HG02885 (cell line): Measurements from ENCODE around the gene MYCT1.
A peak's percentile ranks its signal among the peaks of the same experiment; 100 is the strongest.
"Not testable (repeated sequence)": the region's sequence is repeated elsewhere in the genome, so short reads cannot be mapped to it uniquely, and the experiment has no call there.

ENCODE experiments used
- ATAC-seq: cut with Tn5 transposase; IDR thresholded peaks from one replicate; pipeline ENCODE4 v1.9.1; 2021; ENCODE audit warnings: mild to moderate bottlenecking; ENCODE audit not compliant: unreplicated experiment, poor library complexity

The MYCT1 gene, protein sequence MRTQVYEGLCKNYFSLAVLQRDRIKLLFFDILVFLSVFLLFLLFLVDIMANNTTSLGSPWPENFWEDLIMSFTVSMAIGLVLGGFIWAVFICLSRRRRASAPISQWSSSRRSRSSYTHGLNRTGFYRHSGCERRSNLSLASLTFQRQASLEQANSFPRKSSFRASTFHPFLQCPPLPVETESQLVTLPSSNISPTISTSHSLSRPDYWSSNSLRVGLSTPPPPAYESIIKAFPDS

DNA sequence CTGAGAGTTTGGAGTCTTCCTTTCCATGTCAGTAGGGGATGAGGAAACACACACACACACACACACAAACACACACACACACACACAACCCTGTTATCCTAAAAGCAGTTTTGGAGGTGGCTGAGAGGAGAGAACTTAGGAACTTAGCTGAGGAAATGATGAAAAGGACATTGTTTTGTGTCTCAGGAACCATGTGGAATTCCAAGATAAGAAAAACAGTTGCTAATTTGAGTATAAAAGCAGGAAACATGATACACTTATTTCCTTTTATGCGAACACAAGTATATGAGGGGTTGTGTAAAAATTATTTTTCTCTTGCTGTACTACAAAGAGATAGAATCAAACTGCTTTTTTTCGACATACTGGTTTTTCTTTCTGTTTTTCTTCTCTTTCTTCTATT lies at the start of gene MYCT1:
MYCT1 (plus strand) TSS at position 264 of the 400 bp plus-strand sequence; CDS start at position 270, 6 bp downstream.
- no peak for ATAC-seq

GRCh38 chr6:152648105-152648504 lies 49.6 kb upstream of the MYCT1 start:
- no peak for ATAC-seq

GRCh38 chr6:152651986-152652385 lies 45.7 kb upstream of the MYCT1 start:
- no peak for ATAC-seq

GRCh38 chr6:152661776-152662175 lies 35.9 kb upstream of the MYCT1 start:
- no peak for ATAC-seq

DNA sequence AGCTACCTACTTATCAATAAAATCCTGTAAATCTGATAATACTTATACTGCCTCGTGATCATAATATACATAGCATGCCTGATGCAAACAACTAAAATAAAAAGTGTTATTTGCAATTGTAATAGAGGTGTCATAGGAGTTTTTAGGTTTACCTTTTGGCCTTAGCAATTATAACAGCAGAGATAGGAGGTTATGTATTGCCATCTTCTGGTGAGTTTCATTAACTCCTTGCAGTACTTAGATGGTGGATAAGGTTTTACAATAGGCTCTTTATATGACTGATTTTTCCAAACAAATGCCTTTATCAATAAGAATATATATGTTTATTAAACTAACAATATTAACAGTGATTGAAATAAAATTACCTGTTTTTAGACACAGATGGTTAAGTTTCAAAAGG lies 27.8 kb upstream of the MYCT1 start:
- peak; percentile 59 for ATAC-seq

GRCh38 chr6:152671171-152671570 lies 26.5 kb upstream of the MYCT1 start:
- no peak for ATAC-seq

GRCh38 chr6:152673236-152673635 lies 24.5 kb upstream of the MYCT1 start:
- ATAC-seq: no peak

GRCh38 chr6:152680151-152680550 lies 17.5 kb upstream of the MYCT1 start:
- no peak for ATAC-seq

DNA sequence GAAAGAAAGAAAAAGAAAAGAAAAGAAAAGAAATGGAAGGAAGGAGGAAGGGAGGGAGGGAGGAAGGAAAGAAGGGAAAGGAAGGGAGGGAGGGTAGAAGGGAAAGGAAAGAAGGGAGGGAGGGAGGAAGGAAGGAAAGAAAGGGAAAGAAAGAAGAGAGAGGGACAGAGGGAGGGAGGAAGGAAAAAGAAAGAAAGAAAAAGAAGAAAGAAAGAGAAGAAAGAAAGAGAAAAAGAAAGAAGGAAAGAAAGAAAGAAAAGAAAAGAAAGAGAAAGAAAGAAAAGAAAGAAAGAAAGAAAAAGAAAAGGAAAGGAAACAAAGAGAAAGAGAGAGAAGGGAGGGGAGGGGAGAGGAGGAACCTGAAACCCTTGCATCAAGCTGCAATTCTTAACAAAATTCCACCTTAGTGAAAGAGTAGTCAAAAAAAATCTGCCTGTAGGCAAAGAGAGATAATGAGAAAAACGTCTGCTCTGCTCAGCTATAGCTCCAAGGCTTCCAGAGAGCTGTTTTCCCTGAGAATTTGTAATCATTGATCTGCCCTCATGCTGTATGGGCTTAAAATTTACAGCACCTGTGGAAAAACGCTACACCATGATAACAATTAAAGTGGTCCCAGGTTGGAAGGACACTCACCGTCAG lies 16.7 kb upstream of the MYCT1 start:
- ATAC-seq: no peak

- ATAC-seq: no peak
These were observed 15.6 kb upstream of the MYCT1 start for GRCh38 chr6:152682141-152682540.

- not testable (repeated sequence) for ATAC-seq
These were observed 14.8 kb upstream of the MYCT1 start for GRCh38 chr6:152682935-152683334.

DNA sequence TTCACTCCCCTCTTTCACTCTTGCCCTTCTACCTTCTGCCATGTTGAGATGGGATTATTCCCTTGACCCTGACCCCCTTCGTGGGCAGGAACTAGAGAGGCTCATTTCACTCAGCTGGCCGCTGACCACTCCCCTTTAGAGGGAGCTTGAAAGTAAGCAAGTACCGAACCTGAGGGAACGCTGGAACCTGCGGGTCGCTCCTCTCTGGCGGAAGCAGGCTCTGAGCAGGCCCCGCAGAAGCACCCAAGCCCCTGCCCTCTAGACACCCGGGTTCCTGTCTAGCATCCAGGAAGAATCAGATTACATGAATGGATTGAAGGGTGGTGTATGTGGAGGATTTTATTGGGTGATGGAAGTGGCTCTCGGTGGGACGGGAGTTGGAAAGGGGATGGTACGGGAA lies 11.9 kb upstream of the MYCT1 start:
- ATAC-seq: no peak

- no peak for ATAC-seq
These were observed 2.2 kb upstream of the MYCT1 start for GRCh38 chr6:152695372-152696045.

DNA sequence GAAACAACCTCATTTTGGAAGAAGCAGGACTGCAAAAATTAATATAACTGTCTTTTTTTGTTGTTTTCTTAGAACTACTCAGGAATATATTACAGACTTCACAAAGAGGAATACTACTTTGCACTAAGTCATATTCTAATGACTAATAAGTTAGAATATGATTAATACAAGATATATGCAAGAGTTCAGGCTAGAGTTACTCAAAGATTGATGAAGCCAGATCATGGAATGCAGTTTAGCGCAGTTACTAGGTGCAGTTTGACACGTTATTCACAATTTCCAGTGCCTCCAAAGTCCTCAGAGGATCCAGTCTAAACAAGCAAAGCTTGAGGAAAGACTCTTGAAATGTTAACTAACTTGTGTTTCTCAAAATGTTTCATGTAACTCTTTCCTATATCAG lies 1.2 kb upstream of the MYCT1 start:
- no peak for ATAC-seq

DNA sequence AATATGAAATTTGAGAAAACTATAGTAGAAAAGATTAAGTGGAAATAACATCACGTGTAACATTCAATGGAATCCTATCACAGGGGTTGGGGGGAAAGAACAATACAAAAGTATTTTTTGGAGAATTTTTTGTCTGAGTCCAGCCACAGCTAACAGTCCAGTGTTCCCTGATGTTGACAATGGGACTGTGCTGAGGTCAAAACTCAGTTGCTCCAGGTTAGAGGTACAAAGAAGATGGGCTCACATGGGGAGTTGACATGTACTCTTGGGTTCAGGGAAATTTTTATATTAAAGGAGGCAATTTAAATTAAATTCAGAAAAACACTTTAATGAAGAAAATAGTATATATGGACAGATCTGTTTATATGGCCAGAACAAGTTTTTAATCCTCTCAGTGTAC lies 995 bp downstream of the MYCT1 start:
- no peak for ATAC-seq

DNA sequence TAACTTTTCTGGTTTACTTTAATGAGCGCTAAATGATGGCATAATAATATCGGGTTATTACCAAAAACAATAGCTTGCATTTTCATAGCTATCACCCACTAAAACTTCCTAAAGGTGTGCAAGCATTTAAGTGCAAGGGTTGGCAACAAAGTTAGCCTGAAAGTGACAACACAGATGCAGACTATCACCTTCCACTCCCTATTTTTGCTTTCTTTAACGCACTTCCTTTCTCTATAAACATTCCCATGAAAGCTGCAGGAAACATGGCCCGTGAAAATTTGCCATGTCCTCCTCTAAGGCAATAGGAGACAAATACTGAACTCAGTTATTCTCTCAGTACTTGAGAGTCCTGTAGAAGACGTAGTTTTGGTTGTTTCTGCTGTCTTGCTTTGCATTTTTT lies 2.7 kb downstream of the MYCT1 start:
- no peak for ATAC-seq

DNA sequence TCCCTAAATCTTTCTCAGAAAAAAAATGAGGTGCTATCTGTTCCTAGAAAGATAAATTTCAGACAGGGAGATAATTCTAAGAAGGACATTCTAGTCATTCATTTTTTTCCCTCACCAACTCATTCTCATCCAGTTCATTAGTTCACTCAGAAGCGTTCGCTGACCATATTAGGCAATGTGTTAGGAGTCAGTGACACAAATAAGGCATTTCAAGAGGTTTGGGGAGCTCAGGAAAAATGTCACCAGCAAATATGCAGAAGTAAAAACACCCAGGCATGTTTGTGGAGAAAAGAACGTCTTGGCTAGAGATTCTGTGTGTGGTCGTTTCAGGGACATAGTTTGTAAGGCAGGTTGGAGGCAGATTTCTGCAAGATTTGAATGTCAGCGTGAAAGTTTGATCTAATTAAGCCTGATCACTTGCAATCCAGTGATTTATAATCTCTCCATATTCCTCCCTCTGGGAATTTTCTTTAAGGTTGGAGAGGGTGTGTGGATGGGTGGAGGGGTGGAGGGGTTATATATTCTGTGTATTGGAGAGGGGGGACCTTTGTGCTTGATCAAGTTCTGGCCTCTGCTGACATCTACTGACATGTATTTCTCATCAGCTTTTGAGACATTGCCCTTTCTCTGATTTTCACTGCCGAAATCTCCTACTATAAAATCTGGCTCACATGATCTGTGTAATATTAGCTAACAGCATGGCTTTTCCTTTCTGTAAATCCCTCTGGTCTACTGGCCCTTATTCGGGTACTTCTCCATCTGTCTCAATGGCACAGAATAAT lies 3.6 kb downstream of the MYCT1 start:
- no peak for ATAC-seq

DNA sequence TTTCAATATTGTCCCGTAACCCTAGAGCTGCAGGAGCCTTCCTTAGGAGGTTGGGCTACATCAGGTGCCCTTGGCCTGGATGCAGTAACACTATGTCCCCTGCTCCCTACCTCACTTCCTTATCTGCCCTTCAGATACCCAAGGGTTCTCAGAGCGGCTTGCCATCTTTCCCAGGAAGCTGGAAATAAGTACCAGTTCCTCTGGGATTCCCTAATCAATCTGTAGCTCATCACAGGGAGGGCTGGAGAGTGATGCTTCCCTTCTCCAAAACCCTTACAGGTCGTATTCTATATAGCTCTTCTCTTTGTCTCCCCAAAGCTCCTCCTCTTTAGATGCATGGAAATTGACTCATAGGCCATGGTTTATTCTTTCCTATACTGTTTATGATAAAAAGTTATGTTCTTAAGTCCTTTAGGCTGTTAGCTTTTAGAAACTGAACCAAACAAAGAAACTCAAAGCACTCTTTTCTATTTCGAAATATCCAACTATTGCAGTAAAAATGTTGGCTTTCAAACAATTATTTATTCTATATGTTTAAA lies 4.2 kb downstream of the MYCT1 start:
- no peak for ATAC-seq

- not testable (repeated sequence) for ATAC-seq
These were observed 6.1 kb downstream of the MYCT1 start for GRCh38 chr6:152703750-152704149.

DNA sequence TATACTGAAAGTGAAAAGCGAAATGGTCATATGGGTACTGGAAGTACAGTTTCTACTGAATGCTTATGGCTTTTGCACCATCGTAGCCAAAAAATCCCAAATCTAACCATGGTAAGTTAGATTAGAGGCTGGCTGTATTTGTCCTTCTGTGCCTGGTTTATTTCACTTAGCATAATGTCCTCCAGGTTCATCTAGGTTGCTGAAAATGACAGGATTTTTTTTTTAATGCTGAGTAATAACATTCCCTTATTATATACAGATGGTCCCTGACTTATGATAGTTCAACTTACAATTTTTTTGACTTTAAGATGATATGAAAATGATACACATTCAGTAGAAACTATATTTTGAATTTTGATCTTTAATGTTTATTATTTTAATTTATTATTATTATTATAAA lies 7.6 kb downstream of the MYCT1 start:
- no peak for ATAC-seq

DNA sequence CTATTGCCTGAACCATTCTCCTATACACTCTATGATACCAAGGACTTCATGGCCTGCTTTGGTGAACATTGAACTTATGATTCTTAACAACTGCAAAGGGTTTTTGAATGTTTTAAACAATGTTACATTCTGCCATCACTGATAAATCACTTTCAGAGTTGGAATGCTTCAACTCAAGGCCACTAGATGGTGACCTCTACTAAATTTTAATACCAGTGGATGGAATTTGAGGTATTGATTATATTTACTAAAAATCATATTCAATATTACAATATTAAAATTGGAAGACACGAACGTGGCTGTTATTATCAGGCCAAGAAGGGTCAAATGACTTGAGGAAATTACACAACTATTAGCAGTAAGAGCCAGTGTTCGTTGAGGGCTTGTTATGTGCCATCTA lies 18.6 kb downstream of the MYCT1 start:
- ATAC-seq: no peak
